HG03558 (cell line): Measurements from ENCODE around the gene HIC1.

Experiments
- ATAC-seq: cut with Tn5 transposase; IDR thresholded peaks from one replicate; pipeline ENCODE4 v1.9.1; 2021; ENCODE audit warnings: moderate number of reproducible peaks; ENCODE audit not compliant: unreplicated experiment; ENCODE audit errors: extremely low read depth

HIC1 gene

DNA sequence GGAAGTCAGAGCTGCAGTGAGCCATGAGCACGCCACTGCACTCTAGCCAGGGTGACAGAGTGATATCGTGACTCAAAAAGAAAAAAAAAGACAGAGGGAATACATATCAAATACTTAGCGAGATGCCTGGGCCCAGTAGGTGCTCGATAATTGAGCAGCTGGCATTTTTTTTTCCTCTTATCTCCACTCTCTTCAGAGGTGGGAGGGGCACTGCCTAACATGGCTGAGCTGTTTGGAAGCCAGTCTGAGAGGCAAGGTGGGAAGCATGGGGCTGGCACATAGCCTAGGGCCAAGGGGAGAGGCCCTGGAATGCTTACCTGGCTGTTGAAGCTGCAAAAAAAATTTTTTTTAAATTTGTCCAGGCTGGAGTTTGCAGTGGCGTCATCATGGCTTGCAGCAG is 38.4 kb downstream of the HIC1 start:
- ATAC-seq = no peak

GRCh38 chr17:2094891-2095535 is 40.1 kb downstream of the HIC1 start:
- no peak for ATAC-seq

GRCh38 chr17:2095536-2095910 is 40.6 kb downstream of the HIC1 start:
- ATAC-seq = no peak

DNA sequence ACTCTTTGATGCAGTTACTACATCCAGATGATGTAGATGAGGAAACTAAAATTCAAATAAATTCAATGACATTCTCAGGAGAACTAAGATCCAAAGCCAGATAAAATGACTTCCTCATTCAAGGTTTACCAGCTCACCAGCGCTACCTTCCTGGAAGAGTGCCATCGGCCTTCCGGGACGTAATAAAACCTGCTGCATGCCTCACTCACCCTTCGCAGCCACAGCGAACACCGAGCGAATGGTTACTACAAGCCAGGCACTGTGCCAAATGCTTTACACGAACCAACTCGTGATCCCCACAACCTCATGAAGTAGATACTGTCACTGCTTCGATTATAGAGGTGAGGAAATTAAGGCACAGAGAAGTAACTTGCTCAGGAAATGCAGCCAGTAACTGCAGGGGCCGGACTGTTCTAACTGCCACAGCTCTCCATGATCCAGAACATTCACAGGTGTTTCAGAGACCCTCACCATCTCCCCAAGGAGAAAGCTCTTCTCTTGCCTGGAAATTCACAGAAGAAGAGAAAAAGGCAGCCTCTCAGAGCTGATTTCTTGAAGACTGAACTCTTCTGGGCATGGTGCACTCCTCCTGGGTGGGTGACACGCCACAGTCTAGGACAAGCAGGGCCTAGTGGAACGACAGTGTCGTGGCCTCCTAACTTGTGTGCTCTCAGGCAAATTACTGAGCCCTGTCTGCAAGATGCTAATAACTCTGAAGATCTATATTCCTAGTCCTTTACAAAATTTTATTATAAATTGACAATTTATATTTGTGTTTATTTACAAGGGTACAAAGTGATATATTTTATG is 46.8 kb downstream of the HIC1 start:
- ATAC-seq = no peak

DNA sequence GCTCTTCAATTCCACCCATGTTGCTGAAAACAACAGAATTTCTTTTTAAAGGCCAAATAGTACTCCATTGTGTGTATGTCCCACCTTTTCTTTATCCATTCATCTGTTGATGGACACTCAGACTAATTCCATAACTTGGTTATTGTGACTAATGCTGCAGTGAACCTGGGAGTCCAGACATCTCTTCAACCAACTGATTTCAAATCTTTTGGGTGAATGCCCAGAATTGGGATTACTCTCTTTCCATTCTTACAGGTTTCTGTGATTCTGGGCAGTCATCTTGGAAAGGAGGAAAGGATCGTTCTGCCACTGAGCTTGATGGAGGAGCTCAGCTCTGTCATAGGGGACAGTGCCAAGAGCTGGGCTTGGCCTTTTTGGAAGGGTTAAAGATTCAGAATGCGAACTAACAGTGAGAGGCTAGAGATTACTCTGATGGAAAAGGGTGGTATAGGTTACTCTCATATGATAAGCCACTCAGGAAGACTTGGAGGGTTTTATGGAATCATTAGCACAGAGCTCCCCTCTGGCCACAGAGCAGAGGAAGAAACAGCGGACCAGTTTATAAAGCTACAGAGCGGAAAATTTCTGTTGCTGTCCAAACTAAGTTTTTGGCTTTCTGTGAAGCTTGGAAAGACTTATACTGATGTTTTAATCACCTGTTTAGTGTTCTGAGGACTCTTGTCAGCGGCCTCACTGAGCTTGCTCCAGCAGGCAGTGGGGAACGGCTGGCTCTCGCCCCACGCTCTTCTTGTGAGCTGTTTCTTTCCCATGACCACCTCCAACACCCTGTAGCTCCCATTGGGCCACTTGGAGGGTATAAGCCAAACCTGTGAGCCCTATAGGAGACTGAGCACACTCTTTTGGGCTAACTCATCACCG is 48.3 kb downstream of the HIC1 start:
- no peak for ATAC-seq

GRCh38 chr17:2105663-2106062 is 50.8 kb downstream of the HIC1 start:
- no peak for ATAC-seq

DNA sequence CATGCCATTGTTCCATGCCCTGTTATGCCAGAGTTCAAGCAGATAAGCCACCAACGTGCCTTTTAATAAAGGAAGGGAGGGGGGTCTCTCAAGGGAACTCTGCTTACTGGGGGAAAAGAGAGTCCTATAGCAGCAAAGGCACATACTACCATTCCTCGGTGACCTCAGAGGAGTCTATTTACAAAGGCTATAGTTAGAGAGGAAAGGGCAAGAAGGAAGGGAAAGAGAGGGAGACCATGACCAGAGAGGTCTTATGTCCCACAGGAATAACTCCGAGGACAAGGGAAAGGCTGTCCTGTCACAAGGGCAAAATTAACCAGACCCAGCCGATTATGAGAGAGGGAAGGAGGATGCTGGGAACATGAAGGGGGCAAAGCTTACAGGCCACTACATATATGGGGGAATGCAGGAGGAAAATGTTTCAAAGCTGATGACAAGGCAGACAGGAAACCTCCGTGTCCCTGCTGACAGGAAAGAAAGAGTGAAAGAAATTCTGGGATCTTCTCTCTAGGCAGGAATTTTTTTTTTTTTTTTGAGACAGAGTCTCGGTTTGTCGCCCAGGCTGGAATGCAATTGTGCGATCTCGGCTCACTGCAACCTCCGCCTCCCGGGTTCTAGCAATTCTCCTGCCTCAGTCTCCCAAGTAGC is 51.5 kb downstream of the HIC1 start:
- ATAC-seq = no peak

DNA sequence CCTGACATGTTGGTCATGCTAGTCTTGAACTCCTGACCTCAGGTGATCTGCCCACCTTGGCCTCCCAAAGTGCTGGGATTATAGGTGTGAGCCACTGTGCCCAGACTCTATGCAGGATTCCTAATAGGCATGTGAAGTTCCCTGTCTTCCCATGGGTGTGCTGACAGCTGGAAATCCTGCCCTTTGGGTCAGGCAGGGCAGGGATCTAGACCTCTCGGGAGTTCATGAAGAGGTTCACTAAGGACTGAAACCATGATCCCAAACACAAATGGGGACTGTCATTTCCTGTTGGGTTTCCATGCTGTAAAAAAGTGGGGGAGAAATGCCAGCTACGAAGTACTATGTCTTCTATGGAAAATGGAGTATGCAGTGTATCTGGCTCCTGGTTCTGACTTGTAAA is 52.1 kb downstream of the HIC1 start:
- no peak for ATAC-seq

DNA sequence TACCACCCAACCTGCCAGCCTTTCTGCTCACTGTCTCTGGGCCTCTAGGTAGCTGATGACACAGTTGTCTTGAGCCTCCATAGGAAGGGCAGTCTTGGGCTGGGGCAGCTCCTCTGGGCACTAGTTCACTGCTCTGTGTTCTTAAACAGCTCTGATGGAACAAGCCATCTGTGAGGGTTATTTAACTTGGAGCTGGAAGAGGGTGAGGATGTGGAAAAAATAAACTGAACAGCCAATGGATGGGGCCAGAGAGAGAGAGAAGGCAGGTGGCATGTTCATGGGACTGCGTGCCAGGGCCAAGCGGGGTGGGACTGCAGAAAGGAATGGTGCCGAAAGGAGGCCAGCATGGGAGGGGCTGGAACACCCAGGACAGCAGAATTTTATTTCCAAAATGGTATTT is 52.6 kb downstream of the HIC1 start:
- no peak for ATAC-seq

DNA sequence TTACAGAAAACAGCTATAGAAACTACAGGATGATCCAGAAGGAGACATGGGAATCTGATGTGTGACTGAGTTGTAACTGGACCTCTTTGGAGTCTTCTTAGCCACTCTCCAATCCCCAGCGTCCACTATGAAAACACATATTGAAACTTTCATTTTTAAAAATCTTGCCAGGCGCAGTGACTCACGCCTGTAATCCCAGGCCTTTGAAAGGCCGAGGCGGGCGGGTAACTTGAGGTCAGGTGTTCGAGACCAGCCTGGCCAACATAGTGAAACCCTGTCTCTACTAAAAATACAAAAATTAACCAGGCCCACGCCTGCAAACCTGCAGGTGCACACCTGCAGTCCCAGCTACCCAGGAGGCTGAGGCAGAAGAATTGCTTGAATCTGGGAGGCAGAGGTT is 53.3 kb downstream of the HIC1 start:
- ATAC-seq = no peak

DNA sequence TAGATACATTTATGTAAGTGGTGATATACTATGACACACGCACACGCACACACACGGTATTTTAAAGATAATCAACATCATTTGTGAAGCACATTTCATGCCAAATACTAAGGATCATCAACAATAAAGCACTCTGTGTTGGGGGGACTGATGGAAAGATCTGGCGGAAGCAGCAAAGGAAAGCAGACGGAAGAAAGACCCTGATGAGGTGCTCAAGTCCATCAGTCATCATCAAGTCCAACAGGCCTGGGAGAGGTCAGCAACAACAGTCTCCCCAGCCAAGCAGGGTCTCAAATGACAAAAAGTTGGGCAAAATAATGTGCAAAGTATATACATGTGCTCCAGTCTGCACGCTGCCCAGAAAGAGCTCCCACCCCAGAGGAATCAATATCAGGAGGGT is 55.5 kb downstream of the HIC1 start:
- no peak for ATAC-seq

- ATAC-seq = no peak
These were observed 56.8 kb downstream of the HIC1 start for GRCh38 chr17:2111691-2112090.
